NCI-H526 (cell line): Measurements from ENCODE around the gene SGSM2.
A peak's percentile ranks its signal among the peaks of the same experiment; 100 is the strongest.

Experiments used
- DNase-seq, 2 experiments: peaks; one replicate each; lab custom pipeline; 2025; lab: John Stamatoyannopoulos, UW

The SGSM2 gene

DNA sequence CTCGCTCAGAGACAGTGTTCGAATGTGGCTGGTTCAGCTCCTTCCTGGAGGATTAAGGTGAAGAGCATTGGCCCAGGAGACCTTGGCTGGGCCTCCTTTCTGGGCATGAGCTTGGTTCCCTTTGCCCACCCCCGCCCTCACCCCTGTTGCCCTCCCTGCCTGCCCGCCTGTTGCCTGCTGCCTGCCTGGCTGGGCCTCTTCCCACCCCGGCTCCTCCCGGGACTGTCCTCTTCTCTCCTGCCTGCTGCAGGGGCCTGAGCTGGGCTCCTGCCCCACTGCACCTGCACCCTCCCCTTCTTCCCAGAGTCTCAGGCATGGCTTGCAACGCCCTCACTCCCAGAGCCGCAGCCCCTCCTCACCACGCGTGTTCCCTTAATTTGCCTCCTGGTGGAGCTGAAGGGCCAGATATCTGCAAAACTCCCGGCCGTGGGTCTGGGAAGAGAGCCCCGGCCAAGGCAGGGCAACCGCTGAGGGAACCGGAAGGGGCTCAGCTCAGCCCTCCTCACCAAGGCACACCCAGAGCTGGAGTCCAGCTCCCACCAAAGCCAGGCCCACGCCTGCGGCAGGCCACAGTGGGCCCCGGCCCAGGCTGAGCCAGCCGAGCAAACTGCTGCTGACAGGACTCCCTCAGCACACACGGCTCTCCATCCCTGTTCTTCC is 32.4 kb downstream of the SGSM2 start:
- DNase-seq: peak in 1 of 2 experiments; percentile 20

DNA sequence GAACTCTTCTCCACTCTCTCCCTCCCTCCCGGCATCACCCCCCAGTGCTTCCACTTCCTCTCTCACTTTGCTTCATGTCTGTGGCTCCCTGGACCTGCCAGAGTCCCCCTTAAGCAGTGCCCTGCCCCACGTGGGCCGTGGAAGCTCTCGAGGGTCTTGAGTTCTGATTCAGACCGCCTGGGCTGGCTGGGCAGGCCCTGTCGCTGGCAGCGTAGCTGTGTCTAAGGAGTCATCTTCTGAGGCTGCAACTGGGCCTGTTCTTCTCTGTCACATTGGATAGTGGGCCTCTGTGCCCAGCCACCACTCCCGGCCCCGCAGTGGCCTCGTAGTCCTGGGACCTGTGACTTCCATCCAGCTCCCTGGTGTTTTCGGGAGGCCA is 32.9 kb downstream of the SGSM2 start:
- no peak for DNase-seq

DNA sequence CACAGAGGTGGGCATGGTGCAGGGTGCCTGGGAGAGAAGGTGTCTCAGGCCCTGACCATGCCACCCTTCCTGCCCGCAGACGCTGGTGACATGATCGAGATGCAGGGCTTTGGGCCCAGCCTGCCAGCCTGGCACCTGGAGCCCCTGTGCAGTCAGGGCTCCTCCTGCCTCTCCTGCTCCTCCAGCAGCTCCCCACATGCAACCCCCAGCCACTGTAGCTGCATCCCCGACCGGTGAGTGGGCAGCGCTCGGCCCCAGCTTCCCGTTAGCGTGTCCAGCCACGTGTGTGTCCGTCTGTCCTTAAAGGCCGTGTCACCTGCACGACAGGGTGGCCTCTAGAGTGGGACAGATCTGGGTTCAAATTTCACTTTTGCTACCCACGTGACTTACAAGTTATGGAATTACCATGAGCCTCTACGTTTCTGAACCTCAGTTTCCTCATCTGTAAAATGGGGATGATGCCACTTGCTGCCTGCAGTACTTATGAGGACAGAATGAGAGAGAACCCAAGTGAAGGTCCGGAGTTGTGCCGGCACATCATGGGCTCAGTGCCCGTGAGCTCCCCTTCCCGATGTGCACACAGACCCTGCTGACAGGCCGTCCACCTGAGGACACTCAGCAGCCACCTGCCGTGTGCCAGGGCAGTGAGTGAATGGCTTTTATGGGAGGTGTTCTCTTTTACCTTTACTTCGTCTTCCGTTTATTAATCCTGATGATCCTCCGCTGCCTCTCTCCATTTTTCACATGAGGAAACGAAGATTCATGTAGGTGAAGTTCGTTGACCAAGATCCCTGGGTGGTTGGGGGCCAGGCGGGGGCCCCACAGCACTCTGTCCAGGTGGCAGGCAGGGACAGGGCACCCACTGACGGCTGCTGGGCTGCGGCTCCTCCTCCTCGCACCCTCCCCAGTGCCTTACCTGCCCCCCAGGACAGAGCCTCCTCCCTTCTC is 34.2 kb downstream of the SGSM2 start:
- DNase-seq: no peak

DNA sequence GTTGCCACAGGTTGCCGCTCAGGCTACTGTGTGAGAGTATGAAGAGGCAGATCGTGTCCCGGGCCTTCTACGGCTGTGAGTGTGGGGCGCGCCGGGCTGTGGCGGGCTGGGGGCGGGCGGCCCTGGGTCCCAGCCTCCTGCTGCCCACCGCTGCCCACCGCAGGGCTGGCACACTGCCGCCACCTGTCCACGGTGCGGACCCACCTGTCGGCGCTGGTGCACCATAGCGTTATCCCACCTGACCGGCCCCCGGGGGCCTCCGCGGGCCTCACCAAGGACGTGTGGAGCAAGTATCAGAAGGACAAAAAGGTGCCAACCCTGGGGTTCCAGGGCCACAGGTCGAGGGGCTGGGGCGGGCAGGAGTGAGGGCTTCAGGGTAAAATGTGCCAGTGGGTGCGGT is 34.9 kb downstream of the SGSM2 start:
- no peak for DNase-seq

DNA sequence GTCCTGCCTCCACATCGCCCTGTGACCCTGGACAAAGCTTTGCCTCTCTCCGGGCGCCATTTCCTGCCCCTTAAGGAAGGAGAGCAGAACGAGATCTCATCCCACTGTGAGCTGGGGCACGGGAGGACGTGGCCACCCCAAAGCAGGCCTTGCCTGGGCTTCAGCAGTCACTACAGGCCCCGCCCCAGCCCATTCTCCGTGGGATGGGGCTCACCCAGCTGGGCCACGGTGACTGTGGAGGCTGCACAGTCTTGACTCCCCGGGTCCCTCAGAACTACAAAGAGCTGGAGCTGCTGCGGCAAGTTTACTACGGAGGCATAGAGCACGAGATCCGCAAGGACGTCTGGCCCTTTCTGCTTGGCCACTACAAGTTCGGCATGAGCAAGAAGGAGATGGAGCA is 35.4 kb downstream of the SGSM2 start:
- no peak for DNase-seq

DNA sequence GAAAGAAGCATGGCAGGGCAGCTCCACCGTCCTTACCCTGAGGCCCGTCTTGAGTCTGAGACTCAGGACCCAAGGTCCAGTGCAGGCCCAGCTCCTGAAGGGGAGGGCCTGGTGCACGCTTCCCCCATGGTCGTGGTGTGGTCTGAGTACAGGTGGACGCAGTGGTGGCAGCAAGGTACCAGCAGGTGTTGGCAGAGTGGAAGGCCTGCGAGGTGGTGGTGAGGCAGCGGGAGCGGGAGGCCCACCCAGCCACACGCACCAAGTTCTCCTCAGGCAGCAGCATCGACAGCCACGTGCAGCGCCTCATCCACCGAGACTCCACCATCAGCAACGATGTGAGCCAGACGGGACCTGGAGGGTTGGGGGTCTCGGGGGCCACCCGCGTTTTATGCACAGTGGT is 35.9 kb downstream of the SGSM2 start:
- DNase-seq: no peak

DNA sequence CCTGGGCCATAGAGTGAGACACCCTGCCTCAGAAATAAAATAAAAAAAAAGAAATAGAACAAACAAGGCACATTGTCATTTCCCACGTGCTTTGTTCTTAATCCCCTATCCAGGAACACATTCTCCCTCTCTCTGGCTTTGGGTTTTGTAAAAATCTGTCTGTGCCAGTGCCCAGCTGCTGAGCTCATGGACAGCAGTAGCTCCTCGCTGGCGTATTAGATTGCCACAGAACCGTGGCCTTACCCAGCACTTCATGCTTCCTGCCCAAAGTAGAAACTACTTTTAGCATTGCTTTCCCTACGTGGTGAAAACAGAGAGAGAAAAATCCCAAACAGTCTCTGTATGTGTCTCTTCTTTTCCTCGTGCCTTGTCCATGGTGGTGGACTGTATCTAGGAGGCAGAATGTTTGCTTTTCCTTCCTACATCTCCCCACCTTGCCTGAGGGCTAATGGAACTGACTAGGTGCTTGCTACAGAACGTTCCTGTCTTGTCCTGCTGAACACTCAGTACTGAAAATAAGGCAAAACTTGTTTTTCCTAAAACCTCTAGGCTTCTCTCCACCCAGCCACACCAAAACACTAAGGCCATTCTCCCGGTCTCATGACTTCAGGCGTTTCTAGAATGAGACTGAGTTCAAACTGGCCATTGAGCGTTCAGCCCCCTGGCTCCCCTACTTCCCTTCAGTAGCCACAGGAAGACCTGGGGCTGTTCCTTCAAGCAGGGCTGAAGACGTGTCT is 37.4 kb downstream of the SGSM2 start:
- no peak for DNase-seq

DNA sequence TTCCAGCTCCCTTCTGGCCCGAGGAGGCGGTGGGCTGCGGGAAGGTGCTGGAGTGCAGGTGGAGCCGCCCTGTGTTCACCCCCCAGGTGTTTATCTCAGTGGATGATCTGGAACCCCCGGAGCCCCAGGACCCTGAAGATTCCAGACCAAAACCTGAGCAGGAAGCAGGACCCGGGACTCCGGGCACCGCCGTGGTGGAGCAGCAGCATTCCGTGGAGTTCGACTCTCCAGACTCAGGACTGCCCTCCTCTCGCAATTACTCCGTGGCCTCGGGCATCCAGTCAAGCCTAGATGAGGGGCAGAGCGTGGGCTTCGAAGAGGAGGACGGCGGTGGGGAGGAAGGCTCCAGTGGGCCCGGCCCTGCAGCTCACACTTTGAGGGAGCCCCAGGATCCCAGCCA is 38.1 kb downstream of the SGSM2 start:
- no peak for DNase-seq

DNA sequence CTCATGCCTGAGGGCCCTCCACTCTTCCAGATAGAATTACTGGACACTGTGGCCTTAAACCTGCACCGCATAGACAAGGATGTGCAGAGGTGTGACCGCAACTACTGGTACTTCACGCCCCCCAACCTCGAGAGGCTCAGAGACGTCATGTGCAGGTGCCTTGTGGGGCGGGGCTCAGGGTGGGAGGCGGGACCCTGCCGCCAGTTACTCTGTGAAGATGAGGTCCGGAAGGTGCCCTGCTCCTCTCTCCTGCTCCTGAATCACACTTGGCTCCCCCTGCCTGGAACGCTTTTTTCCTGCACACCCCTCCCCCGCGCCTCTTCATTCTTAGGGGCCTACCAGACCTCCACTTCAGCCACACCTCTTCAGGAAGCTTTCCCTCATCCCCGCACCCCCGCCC is 38.8 kb downstream of the SGSM2 start:
- DNase-seq: no peak

DNA sequence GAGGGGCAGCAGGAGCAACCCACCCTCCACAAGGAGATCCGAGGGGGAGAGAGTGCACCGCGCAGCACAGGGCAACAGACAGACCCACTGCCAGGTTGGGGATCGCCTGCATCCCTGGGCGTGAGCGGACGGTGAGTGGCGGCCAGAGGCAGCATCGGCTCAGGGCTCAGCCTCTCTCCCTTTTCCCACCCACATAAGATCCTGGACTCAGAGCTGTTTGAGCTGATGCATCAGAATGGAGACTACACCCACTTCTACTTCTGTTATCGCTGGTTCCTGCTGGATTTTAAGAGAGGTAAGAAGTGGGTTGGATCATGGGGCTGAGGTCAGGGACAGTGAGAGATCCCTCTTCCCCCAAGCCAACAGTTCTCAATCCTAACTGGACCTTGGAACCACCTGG is 40.4 kb downstream of the SGSM2 start:
- DNase-seq: no peak

DNA sequence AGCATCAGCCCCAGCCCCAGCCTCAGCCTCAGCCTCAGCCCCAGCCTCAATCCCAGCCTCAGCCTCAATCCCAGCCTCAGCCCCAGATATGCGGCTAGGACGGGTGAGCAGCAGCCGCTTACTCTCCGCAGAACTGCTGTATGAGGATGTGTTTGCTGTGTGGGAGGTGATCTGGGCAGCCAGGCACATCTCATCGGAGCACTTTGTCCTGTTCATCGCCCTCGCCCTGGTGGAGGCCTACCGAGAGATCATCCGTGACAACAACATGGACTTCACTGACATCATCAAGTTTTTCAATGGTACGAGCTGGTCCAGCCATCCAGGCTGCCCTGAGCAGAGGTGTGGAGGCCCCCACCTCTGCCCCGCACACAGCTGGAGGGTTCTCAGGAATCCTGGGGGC is 41.6 kb downstream of the SGSM2 start:
- DNase-seq: no peak

DNA sequence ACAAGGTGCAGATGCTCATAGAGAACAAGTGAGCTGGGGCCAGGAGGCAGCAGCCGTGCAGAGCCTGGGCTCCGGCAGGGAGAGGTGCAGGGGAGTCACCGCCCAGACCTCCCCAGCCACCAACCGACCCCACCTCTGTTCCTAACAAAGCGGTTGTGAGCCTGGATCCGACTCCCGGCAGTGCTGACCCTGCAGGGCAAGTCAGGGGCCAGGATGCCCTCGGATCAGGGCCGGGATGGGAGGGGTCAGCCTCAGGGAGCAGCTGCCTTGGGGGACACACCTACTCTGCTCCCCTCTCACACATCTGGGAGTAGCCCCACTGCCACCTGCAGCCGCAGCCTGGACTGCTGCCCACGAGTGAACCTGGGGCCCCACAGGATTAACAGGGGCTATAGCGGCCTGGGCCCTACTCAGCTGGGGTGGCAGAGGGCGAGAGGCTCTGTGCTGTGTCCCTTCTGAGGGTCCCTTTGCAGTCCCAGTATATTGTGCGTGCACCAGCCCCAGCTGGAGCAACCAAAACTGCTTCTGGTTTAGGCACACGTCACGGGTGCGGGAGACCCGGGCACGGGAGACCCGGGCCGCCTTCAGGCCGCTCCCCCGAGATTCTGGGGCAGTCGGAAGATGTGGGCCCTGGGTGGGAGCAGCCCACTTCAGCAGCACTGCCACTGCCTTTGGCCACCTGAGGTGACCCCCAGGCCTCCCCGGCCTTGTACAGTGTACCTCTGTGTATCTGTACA is 42.4 kb downstream of the SGSM2 start:
- DNase-seq: no peak

DNA sequence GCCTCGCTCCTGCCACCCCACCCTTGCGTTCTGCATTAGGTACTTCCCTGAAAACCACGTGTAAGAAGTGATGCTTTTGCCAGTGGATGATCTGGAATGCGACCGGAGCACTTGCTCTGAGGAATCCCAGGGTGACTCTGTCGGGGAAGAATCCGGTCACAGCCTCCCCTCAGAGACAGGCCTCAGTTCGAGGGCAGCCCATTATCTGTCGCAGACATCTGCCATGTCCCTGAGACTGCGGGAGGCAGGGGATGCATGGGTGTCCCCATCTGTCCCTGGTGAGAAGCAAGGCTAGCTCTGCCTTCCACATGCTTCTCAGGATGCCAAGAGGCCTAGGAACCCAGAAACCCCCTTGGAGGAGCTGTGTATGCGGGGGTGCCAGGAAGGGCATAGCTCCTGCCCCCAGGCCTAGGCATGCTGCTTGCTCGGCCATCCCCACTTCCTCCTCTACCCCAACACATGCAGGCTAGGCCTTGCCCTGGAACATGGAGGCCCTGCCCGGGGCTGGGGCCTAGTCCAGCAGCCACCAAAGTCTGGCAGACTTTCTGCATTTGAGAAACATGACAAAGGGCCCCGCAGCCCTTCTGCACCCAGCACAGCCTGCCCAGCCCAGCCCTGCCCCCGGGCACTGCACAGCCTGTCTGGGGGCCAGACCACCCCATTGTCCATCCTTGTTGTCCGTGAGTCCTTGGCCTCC is 43.1 kb downstream of the SGSM2 start:
- no peak for DNase-seq

DNA sequence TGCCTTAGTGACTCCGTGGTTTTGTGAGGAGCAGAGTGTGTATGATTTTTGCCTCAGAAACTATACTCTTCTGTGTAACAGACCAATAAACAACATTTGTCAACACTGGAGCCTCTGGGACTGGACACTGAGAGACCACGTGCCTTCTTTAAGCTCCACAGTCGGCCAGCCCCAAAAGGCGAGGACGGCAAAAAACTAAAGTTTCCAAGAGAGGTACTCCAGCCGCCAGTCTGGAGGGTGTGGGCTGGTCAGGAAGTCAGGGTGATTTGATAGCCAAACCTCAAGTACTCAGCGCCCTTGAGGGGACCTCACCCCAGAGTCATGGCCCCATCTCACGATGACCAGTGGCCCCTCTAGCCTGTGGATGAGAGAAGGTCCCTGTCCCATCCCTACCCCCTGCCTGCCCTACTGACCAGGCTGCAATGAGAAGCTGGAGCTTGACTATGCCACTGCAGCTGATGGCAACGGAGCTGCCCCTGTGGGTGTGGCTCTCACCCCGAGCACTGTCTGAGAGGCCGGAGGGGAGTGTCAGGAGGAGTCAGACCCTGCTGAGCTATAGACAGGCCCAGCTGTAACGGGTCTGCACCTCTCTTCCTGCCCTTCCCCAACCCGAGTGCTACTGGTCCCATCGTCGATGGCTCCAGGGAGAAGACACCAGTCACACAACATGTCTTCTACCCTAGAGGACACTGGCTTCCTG is 43.8 kb downstream of the SGSM2 start:
- DNase-seq: no peak

DNA sequence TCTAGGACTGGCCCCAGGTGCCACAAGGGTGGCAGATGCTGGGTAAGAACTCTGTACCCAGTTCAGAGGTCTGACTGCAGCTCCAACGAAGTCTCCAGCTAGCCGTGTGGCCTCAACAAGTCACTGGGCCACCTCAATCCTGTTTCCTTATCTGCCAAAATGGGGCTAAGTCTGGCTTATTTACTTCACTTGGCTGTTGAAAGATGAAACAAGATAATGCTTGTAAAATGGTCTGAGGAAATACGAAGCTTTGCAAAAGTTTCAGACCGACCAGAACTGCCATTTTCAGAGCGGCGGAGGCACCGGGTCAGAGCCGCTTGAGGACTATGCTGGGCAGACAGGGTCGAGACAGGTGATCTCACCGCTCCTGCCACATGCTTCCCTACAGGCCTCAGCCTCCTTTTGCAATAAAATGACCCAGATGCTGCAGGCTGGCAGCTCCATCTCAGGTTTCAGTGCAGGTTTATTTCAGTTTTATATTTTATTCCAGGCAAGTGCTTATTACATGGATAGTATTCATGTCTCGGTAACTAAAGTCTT is 46.4 kb downstream of the SGSM2 start:
- no peak for DNase-seq

DNA sequence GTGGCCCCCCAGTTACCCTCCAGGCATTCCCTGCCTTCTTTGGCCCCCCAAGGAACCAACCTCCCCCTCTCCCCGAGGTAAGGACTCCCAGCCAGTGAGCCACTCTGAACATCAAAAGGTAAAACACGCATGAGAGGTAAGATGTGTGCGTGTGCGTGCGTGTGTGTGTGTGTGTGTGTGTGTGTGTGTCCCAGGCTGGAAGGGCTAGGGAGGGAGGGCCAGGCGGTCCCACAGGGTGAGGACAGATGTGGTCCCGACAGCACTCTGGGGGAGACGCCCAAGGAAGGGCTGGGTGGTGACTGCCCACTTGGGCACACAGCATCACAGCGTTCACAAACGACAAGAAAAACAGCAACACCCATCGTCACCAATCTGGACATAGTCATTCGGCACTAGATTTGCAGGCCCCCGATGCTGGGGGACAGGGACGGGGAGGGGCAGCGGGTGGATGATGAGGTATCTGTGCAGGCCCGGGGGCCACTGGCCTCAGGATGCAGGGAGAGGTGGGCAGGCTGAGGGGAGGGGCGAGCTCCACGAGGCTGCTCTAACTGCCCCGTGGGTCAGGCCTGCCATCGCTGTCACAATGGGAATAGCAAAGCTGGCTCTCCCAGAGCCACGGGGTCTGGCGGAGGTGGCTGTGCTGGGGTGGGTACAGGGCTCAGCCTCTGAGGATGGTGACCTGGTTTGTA is 47.3 kb downstream of the SGSM2 start:
- no peak for DNase-seq

DNA sequence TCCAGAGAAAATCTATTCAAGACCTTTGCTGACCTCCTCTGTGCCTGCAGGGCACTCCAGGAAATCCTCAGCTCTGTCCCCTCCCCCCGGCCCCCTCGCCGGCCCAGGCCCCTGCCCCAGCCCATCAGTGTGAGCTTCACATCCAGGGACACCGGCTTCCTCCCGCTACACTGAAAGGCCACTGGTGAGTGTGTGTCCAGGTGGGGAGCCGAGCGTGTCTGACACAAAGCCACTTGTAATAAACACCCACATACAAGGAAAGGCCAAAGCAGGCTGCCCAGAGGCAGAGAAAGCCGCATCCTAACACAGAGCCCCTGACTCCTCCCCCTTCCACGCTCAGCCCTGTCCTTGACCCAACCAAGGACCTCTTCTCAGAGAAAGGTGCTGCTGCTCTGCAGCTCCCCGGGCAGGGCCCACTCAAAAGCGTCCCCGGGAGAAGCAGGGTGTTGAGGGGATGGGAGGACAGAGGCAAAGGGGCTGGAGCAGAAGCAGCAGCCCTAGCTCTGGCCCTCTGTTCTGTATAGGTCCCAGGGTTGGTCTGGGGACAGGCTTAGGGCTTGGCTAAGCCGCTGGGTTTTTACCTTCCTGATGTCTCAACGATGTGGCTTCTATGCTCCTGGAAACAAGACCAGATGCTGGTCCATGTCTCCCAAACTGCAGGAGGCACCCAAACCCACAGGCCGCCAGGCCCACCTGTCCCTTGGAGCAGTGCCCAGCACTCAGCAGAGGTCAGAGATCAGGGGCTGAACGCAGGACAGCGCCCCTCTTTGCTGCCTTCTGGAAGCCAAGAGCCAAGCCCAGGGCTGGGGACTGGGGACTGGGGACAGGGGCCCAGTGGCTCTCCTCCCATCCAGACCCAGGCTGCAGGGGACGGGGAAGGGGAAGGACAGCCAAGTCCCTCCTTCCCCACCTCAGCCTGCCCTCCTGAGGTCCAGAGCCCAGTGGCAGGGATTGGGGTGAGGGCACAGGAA is 48.2 kb downstream of the SGSM2 start:
- no peak for DNase-seq

DNA sequence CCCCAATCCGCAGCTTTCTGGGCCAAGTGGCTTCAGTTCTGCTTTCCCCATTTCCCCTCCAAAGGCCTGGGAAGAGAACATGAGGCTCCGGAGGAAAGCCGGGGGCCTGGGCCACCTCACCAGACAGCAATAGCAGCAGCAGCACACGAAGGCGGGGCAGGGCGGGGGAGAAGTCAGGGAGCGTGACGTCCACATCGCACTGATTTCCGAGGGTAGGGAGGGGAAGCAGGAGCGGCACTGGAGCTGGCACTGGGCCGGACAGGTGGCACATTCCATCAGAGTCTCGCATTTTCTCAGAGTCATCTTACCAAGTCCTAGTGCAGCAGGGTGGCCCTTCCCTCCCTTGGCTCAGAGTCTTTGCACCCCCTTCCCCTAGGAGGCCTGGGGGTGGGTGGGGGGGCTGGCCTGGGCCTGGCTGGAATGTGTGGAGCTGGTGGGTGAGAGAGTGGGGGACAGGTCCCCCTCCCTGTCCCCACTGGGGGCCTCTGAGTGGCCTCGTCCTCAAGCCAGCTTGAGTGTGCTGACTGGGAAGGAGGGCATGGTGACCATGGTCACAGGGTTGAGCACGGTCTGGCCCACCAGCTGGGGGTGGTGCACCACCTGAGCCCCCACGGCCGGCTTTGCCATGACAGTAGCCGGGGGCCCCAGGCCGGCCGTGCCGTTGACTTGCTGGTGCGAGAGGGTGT is 49.2 kb downstream of the SGSM2 start:
- DNase-seq: no peak
